ENCODE data around the gene EPB41L5.

- TF ChIP-seq CTCF (IDR thresholded peaks at IDR 0.05; ENCODE audit: insufficient read depth, low read depth, low read length), result no peak
- TF ChIP-seq EZH2 (IDR thresholded peaks at IDR 0.05; ENCODE audit: insufficient read depth, low read length), result no peak
These were observed 97.6 kb downstream of the EPB41L5 start for GRCh38 chr2:120110507-120110906.
